Mesenchymal stem cell (in vitro differentiated cells and primary cell): ENCODE results near the gene TESPA1.

Experiments
- DNase-seq: peaks from one replicate; pipeline ENCODE4 v3.0.0-alpha.2; 2013
- H2AFZ ChIP-seq: one replicate; pipeline ENCODE4 v1.6.1; 2013; ENCODE audit warnings: low read depth, mild to moderate bottlenecking, control low read depth, inconsistent platforms, low read length, moderate library complexity
- H2AK5ac ChIP-seq: 2 replicates; pipeline ENCODE4 v1.6.1; 2013; ENCODE audit warnings: low read length, moderate library complexity, mild to moderate bottlenecking, inconsistent platforms; ENCODE audit not compliant: severe bottlenecking
- H2BK120ac ChIP-seq: one replicate; pipeline ENCODE4 v1.6.1; 2013; ENCODE audit warnings: low read depth, mild to moderate bottlenecking, inconsistent platforms, low read length, moderate library complexity
- H2BK12ac ChIP-seq, 2 experiments: one replicate each; pipeline ENCODE4 v1.6.1; 2013; ENCODE audit warnings: inconsistent platforms in 2 of 2, low read length in 2 of 2, mild to moderate bottlenecking in 2 of 2, moderate library complexity in 2 of 2, control low read depth in 1 of 2
- H2BK15ac ChIP-seq: one replicate; pipeline ENCODE4 v1.6.1; 2013; ENCODE audit warnings: mild to moderate bottlenecking, low read depth, inconsistent platforms; ENCODE audit not compliant: poor library complexity, severe bottlenecking
- H2BK5ac ChIP-seq: 2 replicates; pipeline ENCODE4 v1.6.1; 2013; ENCODE audit warnings: low read depth, mild to moderate bottlenecking, low read length, control low read depth, inconsistent platforms; ENCODE audit not compliant: poor library complexity, severe bottlenecking
- H3K14ac ChIP-seq, 2 experiments: one replicate each; pipeline ENCODE4 v1.6.1; 2013; ENCODE audit warnings: inconsistent platforms in 2 of 2, low read length in 2 of 2, control low read depth in 1 of 2, mild to moderate bottlenecking in 1 of 2, moderate library complexity in 1 of 2
- H3K18ac ChIP-seq, 2 experiments: one replicate each; pipeline ENCODE4 v1.6.1; 2013; ENCODE audit warnings: inconsistent platforms in 2 of 2, low read length in 2 of 2, control low read depth in 1 of 2, low read depth in 1 of 2, mild to moderate bottlenecking in 1 of 2
- H3K23ac ChIP-seq, 2 experiments: one replicate each; pipeline ENCODE4 v1.6.1; 2013; ENCODE audit warnings: inconsistent platforms in 2 of 2, low read length in 2 of 2, mild to moderate bottlenecking in 2 of 2, moderate library complexity in 2 of 2, control low read depth in 1 of 2
- H3K27ac ChIP-seq: 2 replicates; pipeline ENCODE4 v1.5.1; 2013; ENCODE audit warnings: mild to moderate bottlenecking, moderate library complexity, low read length, control low read depth, inconsistent platforms; ENCODE audit not compliant: poor library complexity, severe bottlenecking
- H3K27me3 ChIP-seq, 2 experiments: 2 replicates each; pipeline versions ENCODE4 v1.6.1 to v1.7.0; 2013; ENCODE audit warnings: low read length in 2 of 2, mild to moderate bottlenecking in 2 of 2, moderate library complexity in 2 of 2, control low read depth in 1 of 2, inconsistent platforms in 1 of 2; ENCODE audit not compliant: control insufficient read depth in 1 of 2, insufficient read depth in 1 of 2
- H3K36me3 ChIP-seq, 2 experiments: 2 replicates each; pipeline versions ENCODE4 v1.6.1 to v1.7.0; 2013; ENCODE audit warnings: low read length in 2 of 2, control low read depth in 1 of 2, inconsistent platforms in 1 of 2, low read depth in 1 of 2, mild to moderate bottlenecking in 1 of 2; ENCODE audit not compliant: insufficient read depth in 2 of 2, control insufficient read depth in 1 of 2
- H3K4ac ChIP-seq, 2 experiments: one replicate each; pipeline ENCODE4 v1.6.1; 2013; ENCODE audit warnings: inconsistent platforms in 2 of 2, low read length in 2 of 2, mild to moderate bottlenecking in 2 of 2, moderate library complexity in 2 of 2, control low read depth in 1 of 2, low read depth in 1 of 2
- H3K4me1 ChIP-seq: 2 replicates; pipeline ENCODE4 v1.6.1; 2013; ENCODE audit warnings: low read depth, low read length, control low read depth; ENCODE audit not compliant: control insufficient read depth, insufficient read depth
- H3K4me2 ChIP-seq: 2 replicates; pipeline ENCODE4 v1.6.1; 2013; ENCODE audit warnings: low read length, mild to moderate bottlenecking, inconsistent platforms; ENCODE audit not compliant: poor library complexity, severe bottlenecking
- H3K4me3 ChIP-seq, 2 experiments: 2 replicates each; pipeline versions ENCODE4 v1.5.1 to v1.7.0; 2013; ENCODE audit warnings: low read length in 2 of 2, mild to moderate bottlenecking in 2 of 2, control low read depth in 1 of 2, low read depth in 1 of 2; ENCODE audit not compliant: insufficient read depth in 1 of 2
- H3K79me1 ChIP-seq: replicated peaks from 2 replicates; pipeline ENCODE4 v1.6.1; 2013; ENCODE audit warnings: mild to moderate bottlenecking, control low read depth, low read length, inconsistent platforms; ENCODE audit not compliant: poor library complexity, severe bottlenecking
- H3K9ac ChIP-seq: 2 replicates; pipeline ENCODE4 v1.7.0; 2013; ENCODE audit warnings: mild to moderate bottlenecking, low read length, moderate library complexity
- H3K9me3 ChIP-seq: 2 replicates; pipeline ENCODE4 v1.7.0; 2013; ENCODE audit warnings: mild to moderate bottlenecking, low read length; ENCODE audit not compliant: control insufficient read depth
- H4K8ac ChIP-seq: one replicate; pipeline ENCODE4 v1.6.1; 2013; ENCODE audit warnings: inconsistent platforms, mild to moderate bottlenecking, low read length, moderate library complexity
- H4K91ac ChIP-seq: one replicate; pipeline ENCODE4 v1.6.1; 2013; ENCODE audit warnings: mild to moderate bottlenecking, low read length, inconsistent platforms
- WGBS: methylation state at CpG from one replicate; pipeline ENCODE4 v1.1.7; 2013; ENCODE audit warnings: mixed read lengths; 5-methylcytosine and 5-hydroxymethylcytosine counted together

TESPA1 gene

DNA sequence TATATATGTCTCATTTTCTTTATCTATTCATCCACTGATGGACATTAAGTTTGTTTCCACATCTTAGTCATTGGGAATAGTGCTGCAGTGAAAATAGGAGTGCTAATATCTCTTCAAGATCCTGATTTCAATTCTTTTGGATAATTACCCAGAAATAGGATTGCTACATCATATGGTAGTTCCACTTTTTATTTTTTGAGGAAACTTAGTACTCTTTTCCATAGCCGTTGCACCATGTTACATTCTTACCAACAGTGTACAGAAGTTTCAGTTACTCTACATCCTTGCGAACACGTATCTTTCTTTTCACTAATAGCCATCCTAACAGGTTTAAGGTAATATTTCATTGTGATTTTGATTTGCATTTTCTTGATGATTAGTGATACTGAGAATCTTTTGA, 29.8 kb downstream of the TESPA1 start:
- H3K4me3 ChIP-seq: no peak overlapping the region
- no peak overlapping the region for H2BK15ac ChIP-seq
- H3K4me1 ChIP-seq: peaks cover 2% of the 10 kb centered on the region
- H3K4me2 ChIP-seq: no peak overlapping the region
- H4K8ac ChIP-seq: no peak overlapping the region
- no peak overlapping the region for H3K23ac ChIP-seq
- H3K9me3 ChIP-seq: no peaks in the 10 kb centered on the region
- 43% methylated on average over 1 of the region's 3 CpGs for WGBS
- H2AFZ ChIP-seq: no peak overlapping the region
- no peak overlapping the region for H3K9ac ChIP-seq
- H3K4ac ChIP-seq: no peak overlapping the region
- no peaks in the 10 kb centered on the region for H3K79me1 ChIP-seq
- H3K27me3 ChIP-seq: peaks cover 0 to 4% of the 10 kb centered on the region in 2 experiments
- no peaks in the 10 kb centered on the region for H3K36me3 ChIP-seq
- H2BK12ac ChIP-seq: no peak overlapping the region
- H2AK5ac ChIP-seq: no peak overlapping the region
- no peak overlapping the region for H2BK5ac ChIP-seq
- DNase-seq: no peak
- no peak overlapping the region for H3K14ac ChIP-seq
- no peak overlapping the region for H3K27ac ChIP-seq
- no peak overlapping the region for H2BK120ac ChIP-seq
- no peak overlapping the region for H3K18ac ChIP-seq
- H4K91ac ChIP-seq: no peak overlapping the region

DNA sequence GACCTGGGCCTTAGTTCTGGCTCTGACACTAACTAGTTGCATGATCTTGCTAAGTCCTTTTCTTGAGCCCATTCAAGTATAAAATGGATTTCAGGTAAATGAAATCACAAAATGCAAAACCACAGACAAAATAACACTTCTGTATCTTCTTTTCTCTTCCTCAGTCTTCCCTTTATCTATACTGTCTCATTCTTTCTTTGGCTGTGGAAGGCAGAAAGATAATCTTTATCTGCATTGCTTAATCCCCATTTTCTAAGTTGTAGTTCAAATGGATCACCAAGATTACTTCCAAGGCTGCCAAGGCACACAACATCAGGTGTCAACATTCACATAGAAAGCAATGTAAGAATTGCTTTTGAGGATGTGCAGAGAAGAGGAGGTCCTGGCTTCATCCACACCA, 30.3 kb downstream of the TESPA1 start:
- no peak overlapping the region for H3K23ac ChIP-seq
- H3K9me3 ChIP-seq: no peaks in the 10 kb centered on the region
- no peaks in the 10 kb centered on the region for H3K36me3 ChIP-seq
- no peak overlapping the region for H2BK12ac ChIP-seq
- no peak overlapping the region for H4K8ac ChIP-seq
- H3K27me3 ChIP-seq: peaks cover 0 to 4% of the 10 kb centered on the region in 2 experiments
- H3K27ac ChIP-seq: no peak overlapping the region
- no peak for DNase-seq
- H3K4me1 ChIP-seq: peaks cover 2% of the 10 kb centered on the region
- H3K4ac ChIP-seq: no peak overlapping the region
- H3K14ac ChIP-seq: no peak overlapping the region
- no peak overlapping the region for H3K18ac ChIP-seq
- no peak overlapping the region for H2BK15ac ChIP-seq
- H4K91ac ChIP-seq: no peak overlapping the region
- H3K4me2 ChIP-seq: no peak overlapping the region
- H2AK5ac ChIP-seq: no peak overlapping the region
- H2AFZ ChIP-seq: no peak overlapping the region
- no peak overlapping the region for H2BK5ac ChIP-seq
- no peaks in the 10 kb centered on the region for H3K79me1 ChIP-seq
- H3K4me3 ChIP-seq: no peak overlapping the region
- H2BK120ac ChIP-seq: no peak overlapping the region
- H3K9ac ChIP-seq: no peak overlapping the region

DNA sequence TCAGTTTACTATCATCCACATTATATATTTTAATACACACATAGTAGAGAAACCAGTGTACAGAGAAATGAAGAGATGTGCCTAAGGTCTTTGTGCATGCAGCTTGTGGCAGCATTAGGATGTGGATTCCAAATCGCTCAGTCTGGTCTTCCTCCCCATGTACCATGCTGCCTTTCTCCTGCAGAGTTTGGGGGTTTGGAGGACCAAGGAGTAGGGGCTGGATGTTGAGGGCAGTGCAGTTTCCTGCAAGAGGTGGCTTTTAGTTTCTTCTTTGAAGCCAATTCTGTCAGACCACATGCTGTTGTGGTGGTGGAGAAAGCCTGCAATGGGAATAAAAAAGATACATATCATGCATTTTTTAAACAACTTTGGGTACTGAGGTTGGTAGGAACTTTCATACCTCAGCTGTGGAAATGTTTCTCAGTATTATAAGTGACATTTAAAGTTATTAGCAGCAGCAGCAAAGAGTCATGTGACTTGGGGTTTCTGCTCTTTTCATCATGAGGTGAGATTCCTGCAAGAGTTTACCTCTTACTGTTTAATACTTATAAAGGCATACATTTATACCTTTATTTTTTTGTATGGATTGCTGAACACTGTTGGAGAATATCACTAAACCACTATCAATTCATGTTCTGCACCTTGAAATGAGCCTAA, 34.4 kb downstream of the TESPA1 start:
- H3K18ac ChIP-seq: no peak overlapping the region
- H3K4me3 ChIP-seq: no peak overlapping the region
- no peak overlapping the region for H3K14ac ChIP-seq
- WGBS: 100% methylated on average over 1 of the region's 1 CpG
- H3K23ac ChIP-seq: no peak overlapping the region
- H3K9me3 ChIP-seq: no peaks in the 10 kb centered on the region
- no peak overlapping the region for H2BK15ac ChIP-seq
- H4K8ac ChIP-seq: no peak overlapping the region
- H3K4ac ChIP-seq: no peak overlapping the region
- no peak overlapping the region for H2AFZ ChIP-seq
- no peaks in the 10 kb centered on the region for H3K79me1 ChIP-seq
- H2BK12ac ChIP-seq: no peak overlapping the region
- DNase-seq: no peak
- no peak overlapping the region for H3K27ac ChIP-seq
- H3K27me3 ChIP-seq: no peaks in the 10 kb centered on the region
- H2AK5ac ChIP-seq: no peak overlapping the region
- H3K36me3 ChIP-seq: no peaks in the 10 kb centered on the region
- H2BK5ac ChIP-seq: no peak overlapping the region
- no peak overlapping the region for H4K91ac ChIP-seq
- peaks cover 2% of the 10 kb centered on the region for H3K4me1 ChIP-seq
- no peak overlapping the region for H2BK120ac ChIP-seq
- H3K9ac ChIP-seq: no peak overlapping the region
- no peak overlapping the region for H3K4me2 ChIP-seq

DNA sequence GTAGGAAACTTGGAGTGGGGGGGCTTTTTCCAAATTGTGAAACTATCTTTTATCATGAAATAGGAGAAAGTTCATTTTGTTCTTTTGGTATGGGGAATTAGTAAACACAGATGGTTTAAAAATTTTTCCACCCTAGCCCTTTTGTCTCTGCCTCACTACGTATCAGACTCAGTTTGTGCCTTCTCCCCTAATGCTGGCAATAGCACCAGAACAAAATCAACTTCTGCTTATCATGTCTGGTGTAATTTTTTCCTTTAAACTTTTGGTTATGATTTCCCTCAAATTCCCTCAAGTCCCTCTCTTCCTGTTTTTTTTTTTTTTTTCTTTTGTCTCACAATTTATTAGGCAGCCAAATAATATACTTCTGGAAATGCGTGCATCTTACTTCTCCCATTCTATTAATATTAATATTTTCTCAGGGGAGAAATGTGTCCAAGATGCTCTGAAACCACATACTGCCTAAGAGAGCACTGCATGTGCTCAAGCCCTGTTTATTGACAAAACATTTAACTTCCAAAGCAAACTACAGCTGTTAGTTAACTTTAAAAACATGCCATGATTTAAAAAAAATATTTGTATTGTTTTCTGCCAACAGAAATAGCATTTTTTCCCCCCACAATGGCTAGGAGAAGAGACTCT, 35.4 kb downstream of the TESPA1 start:
- H2BK5ac ChIP-seq: no peak overlapping the region
- 90% methylated on average over 2 of the region's 2 CpGs for WGBS
- no peak overlapping the region for H4K91ac ChIP-seq
- no peak overlapping the region for H2AFZ ChIP-seq
- H3K4ac ChIP-seq: no peak overlapping the region
- no peak overlapping the region for H3K14ac ChIP-seq
- H3K79me1 ChIP-seq: no peaks in the 10 kb centered on the region
- no peak overlapping the region for H2BK15ac ChIP-seq
- no peak overlapping the region for H3K9ac ChIP-seq
- peaks cover 2% of the 10 kb centered on the region for H3K4me1 ChIP-seq
- H3K23ac ChIP-seq: no peak overlapping the region
- H2AK5ac ChIP-seq: no peak overlapping the region
- DNase-seq: no peak
- H3K4me2 ChIP-seq: no peak overlapping the region
- no peak overlapping the region for H4K8ac ChIP-seq
- H3K36me3 ChIP-seq: no peaks in the 10 kb centered on the region
- H2BK12ac ChIP-seq: no peak overlapping the region
- H3K27ac ChIP-seq: no peak overlapping the region
- no peak overlapping the region for H3K18ac ChIP-seq
- H2BK120ac ChIP-seq: no peak overlapping the region
- H3K27me3 ChIP-seq: no peaks in the 10 kb centered on the region
- no peak overlapping the region for H3K4me3 ChIP-seq
- H3K9me3 ChIP-seq: no peaks in the 10 kb centered on the region
